GM19397 (cell line): Measurements from ENCODE around the gene PDE2A.

Experiments
- ATAC-seq: cut with Tn5 transposase; IDR thresholded peaks from one replicate; pipeline ENCODE4 v1.9.1; 2021; ENCODE audit warnings: mild to moderate bottlenecking, moderate library complexity; ENCODE audit not compliant: unreplicated experiment

Gene PDE2A

GRCh38 chr11:72684236-72684912, 10.2 kb upstream of the PDE2A start:
- no peak for ATAC-seq

- no peak for ATAC-seq
These were observed 9.6 kb upstream of the PDE2A start for GRCh38 chr11:72683782-72684200.

GRCh38 chr11:72682858-72683243, 8.6 kb upstream of the PDE2A start:
- ATAC-seq, result no peak

GRCh38 chr11:72682238-72682857, 8.1 kb upstream of the PDE2A start:
- ATAC-seq, result no peak

- no peak for ATAC-seq
These were observed 7.3 kb upstream of the PDE2A start for GRCh38 chr11:72681226-72682153.

GRCh38 chr11:72680624-72681158, 6.5 kb upstream of the PDE2A start:
- no peak for ATAC-seq

GRCh38 chr11:72679869-72680268, 5.6 kb upstream of the PDE2A start:
- no peak for ATAC-seq

GRCh38 chr11:72678524-72678923, 4.3 kb upstream of the PDE2A start:
- ATAC-seq, result no peak

GRCh38 chr11:72676861-72677341, 2.7 kb upstream of the PDE2A start:
- no peak for ATAC-seq

GRCh38 chr11:72675221-72675620, 999 bp upstream of the PDE2A start:
- no peak for ATAC-seq

GRCh38 chr11:72673284-72673942, 809 bp downstream of the PDE2A start:
- ATAC-seq, result no peak

GRCh38 chr11:72672597-72673238, 1.5 kb downstream of the PDE2A start:
- no peak for ATAC-seq

GRCh38 chr11:72671152-72672099, 2.8 kb downstream of the PDE2A start:
- no peak for ATAC-seq

GRCh38 chr11:72670041-72670440, 4.2 kb downstream of the PDE2A start:
- no peak for ATAC-seq

- no peak for ATAC-seq
These were observed 4.7 kb downstream of the PDE2A start for GRCh38 chr11:72669527-72669926.

GRCh38 chr11:72668629-72669347, 5.4 kb downstream of the PDE2A start:
- no peak for ATAC-seq

- ATAC-seq, result no peak
These were observed 8.2 kb downstream of the PDE2A start for GRCh38 chr11:72665911-72666472.

GRCh38 chr11:72662036-72662435, 12.2 kb downstream of the PDE2A start:
- no peak for ATAC-seq
